ENCODE data around the gene POLD4. TPM values are rescaled to one million over a fixed set of nuclear protein-coding genes. Genes with fewer than 3 reads are reported as not detected.

POLD4 gene
- total and polyA plus RNA-seq, 2 of the 13 experiments (the other 11 are each of a cell fraction or from before 2014, with no cell fraction given), result 10.5 to 27.4 TPM

- ChIA-PET CTCF (ENCODE audit: low intra/inter-chr PET ratio, low total read pairs) (no interaction called here), POLR2A (interaction anchor here (2.0 kb wide), 1 partner anchor 7 kb away, joined by 9 read pairs; the partner anchor contains the start of gene SSH3)
- Histone ChIP-seq H3K27ac (ENCODE audit: extremely low read length, insufficient read depth, low read length) (no peak overlapping the region), H3K27me3 (ENCODE audit: control insufficient read depth in 1 of 2, insufficient read depth in 2 of 2, low read length in 2 of 2) (no peaks in the 10 kb centered on the region), H3K79me2 (ENCODE audit: insufficient read depth, low read length) (no peaks in the 10 kb centered on the region), H3K9ac (ENCODE audit: insufficient read depth, low read depth, low read length) (no peak overlapping the region), H3K9me3 (ENCODE audit: low read length) (no peaks in the 10 kb centered on the region), H4K20me1 (ENCODE audit: insufficient read depth, low read length) (no peaks in the 10 kb centered on the region), H2AFZ (ENCODE audit: low read length) (no peak overlapping the region), H3K4me2 (ENCODE audit: low read depth, low read length) (no peak overlapping the region), H3K4me1 (ENCODE audit: insufficient read depth, low read length) (no peaks in the 10 kb centered on the region; the same call in 1 of the 2 replicates), H3K36me3 (replicated peaks in 1 of 2; ENCODE audit: control insufficient read depth in 1 of 2, insufficient read depth in 2 of 2, low read length in 2 of 2) (peaks cover 0 to 2% of the 10 kb centered on the region in 2 experiments; a peak in 3 of 5 replicates), H3K4me3 (replicated peaks in 1 of 3; ENCODE audit: insufficient read depth in 1 of 3, low read depth in 2 of 3, low read length in 3 of 3) (no peak overlapping the region)
- in situ Hi-C loops (cut with HindIII; ENCODE audit: extremely low pct_ligation_motif_present, low pct_unique_long_range_greater_than_20kb) (no loop called here), intact Hi-C loops (cut with micrococcal nuclease; ENCODE audit: unreplicated experiment) (loop anchor here (10.0 kb wide), 1 partner anchor 196 kb away; the partner anchor contains the start of gene KDM2A)
- no peak for DNase-seq (ENCODE audit: low spot score)
- WGBS (ENCODE audit: low lambda C conversion rate), result 95% methylated on average over 14 of the region's 19 CpGs
- no peak for FAIRE-seq
- no peak for ATAC-seq
- TF ChIP-seq MEIS2 (CRISPR knock-in tag; IDR thresholded peaks at IDR 0.05) (no peak), ZNF660 (CRISPR knock-in tag; IDR thresholded peaks at IDR 0.05; ENCODE audit: borderline replicate concordance, low read depth) (no peak), ELF3 (CRISPR knock-in tag; IDR thresholded peaks at IDR 0.05) (no peak), ONECUT2 (CRISPR knock-in tag; IDR thresholded peaks at IDR 0.05) (no peak), ZNF333 (CRISPR knock-in tag; IDR thresholded peaks at IDR 0.05; ENCODE audit: borderline replicate concordance) (no peak), SRSF4 (IDR thresholded peaks at IDR 0.05; ENCODE audit: low read depth, low read length, poor library complexity, severe bottlenecking) (no peak), ZNF350 (CRISPR knock-in tag; IDR thresholded peaks at IDR 0.05; ENCODE audit: borderline replicate concordance, low read depth) (no peak)
- no TSS peak for BruUV-seq (replicated peaks)
These were observed 42.9 kb downstream of the POLD4 start for GRCh38 chr11:67310246-67311050.

- ATAC-seq, result no peak
- no peak overlapping the region for H3K9ac ChIP-seq (ENCODE audit: insufficient read depth, low read depth, low read length)
- no peak overlapping the region for H2AFZ ChIP-seq (ENCODE audit: low read length)
- 96% methylated on average over 5 of the region's 14 CpGs for WGBS (ENCODE audit: low lambda C conversion rate)
- peaks cover 7% of the 10 kb centered on the region for H3K4me1 ChIP-seq (ENCODE audit: insufficient read depth, low read length)
- in situ Hi-C loops (cut with HindIII; ENCODE audit: extremely low pct_ligation_motif_present, low pct_unique_long_range_greater_than_20kb) (no loop called here), intact Hi-C loops (cut with micrococcal nuclease; ENCODE audit: unreplicated experiment) (loop anchor here (10.0 kb wide), 1 partner anchor 195 kb away; the partner anchor contains the start of gene KDM2A)
- CTCF ChIA-PET (ENCODE audit: low intra/inter-chr PET ratio, low total read pairs), result no interaction called here
- POLR2A ChIA-PET, result no interaction called here
- H3K36me3 ChIP-seq (replicated peaks in 1 of 2; ENCODE audit: control insufficient read depth in 1 of 2, insufficient read depth in 2 of 2, low read length in 2 of 2), result peaks cover 0 to 2% of the 10 kb centered on the region in 2 experiments; a peak in 3 of 5 replicates
- no TSS peak for BruUV-seq (replicated peaks)
- no peak overlapping the region for H3K4me3 ChIP-seq (replicated peaks in 1 of 3; ENCODE audit: insufficient read depth in 1 of 3, low read depth in 2 of 3, low read length in 3 of 3)
- no peak overlapping the region for H3K27ac ChIP-seq (ENCODE audit: extremely low read length, insufficient read depth, low read length)
- no peaks in the 10 kb centered on the region for H3K27me3 ChIP-seq (ENCODE audit: control insufficient read depth in 1 of 2, insufficient read depth in 2 of 2, low read length in 2 of 2)
- peaks cover 2% of the 10 kb centered on the region for H3K79me2 ChIP-seq (ENCODE audit: insufficient read depth, low read length)
- H3K4me2 ChIP-seq (ENCODE audit: low read depth, low read length), result no peak overlapping the region
- DNase-seq (ENCODE audit: low spot score), result no peak
- no peaks in the 10 kb centered on the region for H4K20me1 ChIP-seq (ENCODE audit: insufficient read depth, low read length)
- no peaks in the 10 kb centered on the region for H3K9me3 ChIP-seq (ENCODE audit: low read length)
- no peak for FAIRE-seq
- no peak for TF ChIP-seq ZNF646 (CRISPR knock-in tag; IDR thresholded peaks at IDR 0.05)
- TF ChIP-seq HNF4A (CRISPR knock-in tag; IDR thresholded peaks at IDR 0.05), result no peak
- no peak for TF ChIP-seq ZBTB1 (CRISPR knock-in tag; IDR thresholded peaks at IDR 0.05; ENCODE audit: borderline replicate concordance)
- no peak for TF ChIP-seq RARG (CRISPR knock-in tag; IDR thresholded peaks at IDR 0.05; ENCODE audit: low read depth)
- no peak for TF ChIP-seq CEBPG (CRISPR knock-in tag; IDR thresholded peaks at IDR 0.05)
These were observed 43.7 kb downstream of the POLD4 start for GRCh38 chr11:67309661-67310061.
